ENCODE measurements around the gene EPS8.
"Not testable (repeated sequence)": the region's sequence is repeated elsewhere in the genome, so short reads cannot be mapped to it uniquely, and the experiment has no call there.

Gene EPS8

GRCh38 chr12:15633201-15633600 lies 156.0 kb downstream of the EPS8 start:
- DNase-seq: no peak

- no peak for DNase-seq
Measured at GRCh38 chr12:15632708-15633107, 156.5 kb downstream of the EPS8 start.

- no peak for DNase-seq
Measured at GRCh38 chr12:15631007-15631715, 158.0 kb downstream of the EPS8 start.

GRCh38 chr12:15629761-15630160 lies 159.4 kb downstream of the EPS8 start:
- no peak for DNase-seq

- DNase-seq: no peak
Measured at GRCh38 chr12:15629108-15629507, 160.1 kb downstream of the EPS8 start.

GRCh38 chr12:15627995-15628945 lies 160.9 kb downstream of the EPS8 start:
- no peak for DNase-seq

GRCh38 chr12:15625075-15625474 lies 164.1 kb downstream of the EPS8 start:
- DNase-seq: no peak

GRCh38 chr12:15620741-15621539 lies 168.2 kb downstream of the EPS8 start:
- no peak for DNase-seq

GRCh38 chr12:15616495-15616894 lies 172.7 kb downstream of the EPS8 start:
- not testable (repeated sequence) for DNase-seq

- no peak for DNase-seq
Measured at GRCh38 chr12:15613981-15614380, 175.2 kb downstream of the EPS8 start.

GRCh38 chr12:15608941-15609340 lies 180.2 kb downstream of the EPS8 start:
- no peak for DNase-seq

- no peak for DNase-seq
Measured at GRCh38 chr12:15608406-15608805, 180.8 kb downstream of the EPS8 start.

GRCh38 chr12:15605881-15606590 lies 183.2 kb downstream of the EPS8 start:
- DNase-seq: no peak

GRCh38 chr12:15603474-15604085 lies 185.6 kb downstream of the EPS8 start:
- no peak for DNase-seq

- DNase-seq: no peak
Measured at GRCh38 chr12:15602051-15602672, 187.0 kb downstream of the EPS8 start.

- no peak for DNase-seq
Measured at GRCh38 chr12:15601210-15601800, 187.9 kb downstream of the EPS8 start.

GRCh38 chr12:15600223-15600935 lies 188.8 kb downstream of the EPS8 start:
- no peak for DNase-seq

GRCh38 chr12:15599266-15600037 lies 189.7 kb downstream of the EPS8 start:
- DNase-seq: no peak

- no peak for DNase-seq
Measured at GRCh38 chr12:15597125-15597830, 191.9 kb downstream of the EPS8 start.

Data from activated CD4-positive, alpha-beta T cell treated with anti-CD3 and anti-CD28 coated beads, Interleukin-2, amount 50 U/mL, for 4 hours (primary cell).